AG09309 (cell line): ENCODE data around the gene PIBF1.
"Not testable (repeated sequence)": the region's sequence is repeated elsewhere in the genome, so short reads cannot be mapped to it uniquely, and the experiment has no call there.

ENCODE experiments used
- DNase-seq: peaks from one replicate; pipeline ENCODE4 v3.0.0-alpha.2; 2010; ENCODE audit warnings: low read depth
- H3K4me3 ChIP-seq: 2 replicates; pipeline ENCODE4 v1.5.1; 2011; ENCODE audit warnings: mild to moderate bottlenecking, low read depth, low read length, moderate library complexity; ENCODE audit not compliant: control insufficient read depth
- CTCF ChIP-seq: IDR thresholded peaks from 2 replicates; pipeline ENCODE4 v1.5.1; 2011; ENCODE audit warnings: mild to moderate bottlenecking, low read depth, low read length, inconsistent platforms; ENCODE audit not compliant: insufficient read depth, control insufficient read depth; ENCODE audit errors: missing control alignments

PIBF1 gene

GRCh38 chr13:72820898-72821279 lies 39.0 kb downstream of the PIBF1 start:
- no peak overlapping the region for H3K4me3 ChIP-seq
- TF ChIP-seq CTCF: no peak
- no peak for DNase-seq

- DNase-seq: no peak
- no peak overlapping the region for H3K4me3 ChIP-seq
- no peak for TF ChIP-seq CTCF
These were observed 41.1 kb downstream of the PIBF1 start for GRCh38 chr13:72823081-72823480.

- H3K4me3 ChIP-seq: no peak overlapping the region
- TF ChIP-seq CTCF: no peak
- DNase-seq: no peak
These were observed 41.8 kb downstream of the PIBF1 start for GRCh38 chr13:72823724-72824123.

GRCh38 chr13:72834601-72835000 lies 52.7 kb downstream of the PIBF1 start:
- H3K4me3 ChIP-seq: no peak overlapping the region
- TF ChIP-seq CTCF: no peak
- DNase-seq: no peak

- H3K4me3 ChIP-seq: no peak overlapping the region
- TF ChIP-seq CTCF: peak; percentile 77
- DNase-seq: peak; percentile 5
These were observed 58.0 kb downstream of the PIBF1 start for GRCh38 chr13:72839831-72840426.

GRCh38 chr13:72842991-72843390 lies 61.1 kb downstream of the PIBF1 start:
- DNase-seq: no peak
- no peak for TF ChIP-seq CTCF
- H3K4me3 ChIP-seq: no peak overlapping the region

- not testable (repeated sequence) for H3K4me3 ChIP-seq, DNase-seq
These were observed 63.2 kb downstream of the PIBF1 start for GRCh38 chr13:72845148-72845547.
